Prostate gland (tissue), 2 donors: Measurements from ENCODE around the gene GPC5. TPM values are rescaled to one million over a fixed set of nuclear protein-coding genes. Genes with fewer than 3 reads are reported as not detected.

Source experiments
- DNase-seq: peaks from one replicate; pipeline ENCODE4 v3.0.0-alpha.2; 2019; ENCODE audit warnings: low spot score
- H3K27ac ChIP-seq, 2 donors: fragments of 200-600 bp; sonication (generic); 2 replicates each; pipeline ENCODE4 v1.5.1; 2017 to 2019
- H3K27me3 ChIP-seq: fragments of 200-600 bp; sonication (generic); replicated peaks from 2 replicates; pipeline ENCODE4 v1.5.1; 2019; ENCODE audit not compliant: insufficient read depth
- H3K36me3 ChIP-seq, 2 donors: fragments of 200-600 bp; sonication (generic); 1 replicate in 1 of 2; 2 replicates in 1 of 2; pipeline versions ENCODE4 v1.5.1 to v1.8.1; 2017 to 2019
- H3K4me1 ChIP-seq: fragments of 200-600 bp; sonication (generic); replicated peaks from 2 replicates; pipeline ENCODE4 v1.5.1; 2019
- H3K4me3 ChIP-seq, 2 donors: fragments of 200-600 bp; sonication (generic); 2 replicates each; pipeline ENCODE4 v1.5.1; 2017 to 2019
- H3K9me3 ChIP-seq: fragments of 200-600 bp; sonication (generic); 2 replicates; pipeline ENCODE4 v1.5.1; 2017
- POLR2A ChIP-seq: fragments of 450-650 bp; IDR thresholded peaks from one replicate; pipeline ENCODE4 v1.6.1; 2016; ENCODE audit warnings: antibody characterized with exemption, mild to moderate bottlenecking
- POLR2AphosphoS5 ChIP-seq: sonication (generic); formaldehyde crosslinking; IDR thresholded peaks from one replicate; pipeline ENCODE4 v1.6.1; 2017; ENCODE audit warnings: antibody characterized with exemption
- WGBS: methylation state at CpG from one replicate; pipeline ENCODE4 v1.1.5; 2018; 5-methylcytosine and 5-hydroxymethylcytosine counted together
- intact Hi-C: fragments of 100-400 bp; cut with DNase I; formaldehyde crosslinking; loops from one replicate; pipeline ENCODE4 v1.14.2; 2022
- total RNA-seq, 2 donors: library from RNA; depleted of rRNA; stranded (reverse); fragments of >200 nt; gene quantifications; one replicate each; pipeline ENCODE4 v1.1.0, GENCODE V29; 2016
- TF ChIP-seq, protein P1 (sequence below), 4 experiments: fragments of 200-600 bp in 2 of 4; fragments of 450-650 bp in 2 of 4; sonication (generic) in 2 of 4; IDR thresholded peaks; 1 replicate in 3 of 4; 2 replicates in 1 of 4; pipeline ENCODE4 v1.5.1; 2016 to 2019; ENCODE audit warnings: antibody characterized with exemption in 4 of 4, mild to moderate bottlenecking in 2 of 4, moderate library complexity in 2 of 4

GPC5 gene
- total RNA-seq, 2 donors from 2014 or later = 0.23 to 35.0 TPM

DNA sequence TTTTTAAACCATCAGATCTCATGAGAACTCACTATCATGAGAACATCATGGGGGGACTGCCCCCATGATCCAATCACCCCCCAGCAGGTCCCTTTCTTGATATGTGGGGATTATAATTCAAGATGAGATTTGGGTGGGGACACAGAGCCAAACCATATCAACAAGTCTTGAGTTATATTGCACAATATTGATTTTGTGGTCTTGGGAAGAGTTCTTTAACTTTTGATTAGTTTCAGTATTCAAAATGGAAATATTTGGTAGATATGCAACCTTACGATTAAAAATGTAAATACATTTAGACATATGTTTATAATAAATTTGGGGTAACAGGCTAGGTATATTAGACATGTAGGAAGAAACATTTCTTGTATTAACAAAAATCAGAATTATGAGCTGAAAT is 188.2 kb downstream of the GPC5 start:
- no peak for DNase-seq
- 96% methylated on average over 1 of the region's 1 CpG for WGBS
- intact Hi-C loops = no loop called here
- Histone ChIP-seq H3K4me1 (no peaks in the 10 kb centered on the region), H3K27ac (no peak overlapping the region), H3K9me3 (no peaks in the 10 kb centered on the region), H3K27me3 (no peaks in the 10 kb centered on the region), H3K36me3 (no peaks in the 10 kb centered on the region), H3K4me3 (no peak overlapping the region)
- TF ChIP-seq POLR2A (no peak), POLR2AphosphoS5 (no peak)
- TF ChIP-seq, protein P1, sequence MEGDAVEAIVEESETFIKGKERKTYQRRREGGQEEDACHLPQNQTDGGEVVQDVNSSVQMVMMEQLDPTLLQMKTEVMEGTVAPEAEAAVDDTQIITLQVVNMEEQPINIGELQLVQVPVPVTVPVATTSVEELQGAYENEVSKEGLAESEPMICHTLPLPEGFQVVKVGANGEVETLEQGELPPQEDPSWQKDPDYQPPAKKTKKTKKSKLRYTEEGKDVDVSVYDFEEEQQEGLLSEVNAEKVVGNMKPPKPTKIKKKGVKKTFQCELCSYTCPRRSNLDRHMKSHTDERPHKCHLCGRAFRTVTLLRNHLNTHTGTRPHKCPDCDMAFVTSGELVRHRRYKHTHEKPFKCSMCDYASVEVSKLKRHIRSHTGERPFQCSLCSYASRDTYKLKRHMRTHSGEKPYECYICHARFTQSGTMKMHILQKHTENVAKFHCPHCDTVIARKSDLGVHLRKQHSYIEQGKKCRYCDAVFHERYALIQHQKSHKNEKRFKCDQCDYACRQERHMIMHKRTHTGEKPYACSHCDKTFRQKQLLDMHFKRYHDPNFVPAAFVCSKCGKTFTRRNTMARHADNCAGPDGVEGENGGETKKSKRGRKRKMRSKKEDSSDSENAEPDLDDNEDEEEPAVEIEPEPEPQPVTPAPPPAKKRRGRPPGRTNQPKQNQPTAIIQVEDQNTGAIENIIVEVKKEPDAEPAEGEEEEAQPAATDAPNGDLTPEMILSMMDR (IDR thresholded peaks at IDR 0.05) = no peak

DNA sequence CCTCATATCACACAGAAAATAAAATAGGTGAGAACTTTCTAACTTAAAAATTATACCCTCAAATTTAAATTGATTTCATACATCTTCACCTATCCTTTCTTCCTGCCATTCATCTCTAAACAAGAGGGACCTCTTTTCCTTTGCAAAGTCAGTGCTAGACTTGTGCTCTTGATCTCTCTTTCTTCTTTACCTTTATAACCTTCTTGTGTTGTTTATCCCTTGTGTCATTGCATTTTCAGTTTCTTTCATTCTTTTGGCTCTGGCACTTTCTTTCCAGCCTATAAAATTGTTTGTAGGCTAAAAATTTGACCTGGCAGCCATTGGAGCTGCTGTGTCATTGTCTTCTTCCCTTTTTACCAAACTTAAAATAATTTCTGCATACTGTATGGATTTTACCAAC is 190.1 kb downstream of the GPC5 start:
- intact Hi-C loops = no loop called here
- TF ChIP-seq, protein P1 (IDR thresholded peaks at IDR 0.05) = no peak
- TF ChIP-seq POLR2AphosphoS5 = no peak
- no peak for TF ChIP-seq POLR2A

DNA sequence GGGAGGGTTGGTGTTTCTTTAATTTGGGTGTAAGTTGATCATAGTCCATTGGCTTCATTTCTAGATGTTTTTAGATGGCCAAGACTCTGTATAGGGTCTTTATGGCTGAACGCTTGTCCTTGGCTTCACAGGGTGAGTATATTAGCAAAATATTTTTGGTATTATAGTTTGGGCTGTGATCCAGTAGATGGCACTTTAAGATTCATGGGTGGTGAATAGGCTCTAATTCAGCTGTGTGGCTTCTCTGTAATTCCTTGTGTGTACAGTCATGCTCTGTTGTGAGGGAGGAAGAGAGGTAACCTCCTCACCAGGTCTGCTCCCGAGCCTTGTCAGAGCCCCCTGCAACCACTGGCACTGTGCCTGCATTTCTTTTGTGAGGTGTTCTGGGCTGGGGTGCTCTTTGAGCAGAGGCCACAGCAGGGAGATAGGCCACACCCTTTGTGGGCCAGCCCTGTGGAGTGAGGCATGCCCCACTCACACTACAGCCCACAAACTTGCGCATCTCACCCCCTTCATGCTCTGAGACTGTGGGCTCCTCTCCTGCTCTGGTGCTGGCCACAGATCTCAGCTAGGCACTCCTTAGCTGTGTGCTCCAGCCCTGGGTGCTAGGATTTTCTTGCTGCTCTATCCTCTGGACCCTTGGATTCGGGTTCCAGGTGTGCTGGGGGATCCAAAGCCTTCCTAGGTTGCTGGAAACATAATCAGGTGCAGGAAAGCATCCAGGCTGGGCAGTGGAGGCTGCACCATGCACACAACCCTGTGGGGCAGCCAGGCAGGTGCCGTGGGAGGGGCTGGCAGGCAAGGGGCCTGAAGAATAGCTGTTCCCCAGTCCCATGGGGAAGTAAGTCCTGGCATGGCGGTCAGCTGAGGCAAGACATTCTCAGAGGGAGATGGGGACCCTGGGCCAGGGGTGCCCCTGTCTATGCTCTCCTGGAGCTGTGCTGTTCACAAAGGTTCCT is 193.9 kb downstream of the GPC5 start:
- no peaks in the 10 kb centered on the region for H3K36me3 ChIP-seq
- no peaks in the 10 kb centered on the region for H3K27me3 ChIP-seq
- no peak overlapping the region for H3K4me3 ChIP-seq
- intact Hi-C loops = no loop called here
- DNase-seq = no peak
- WGBS = 79% methylated on average over 6 of the region's 6 CpGs
- H3K9me3 ChIP-seq = no peaks in the 10 kb centered on the region
- TF ChIP-seq POLR2A (no peak), POLR2AphosphoS5 (no peak)
- TF ChIP-seq, protein P1 (IDR thresholded peaks at IDR 0.05) = no peak
- no peak overlapping the region for H3K27ac ChIP-seq
- H3K4me1 ChIP-seq = no peaks in the 10 kb centered on the region

More for the DNA sequence above, 190.1 kb downstream of the GPC5 start:
- no peak overlapping the region for H3K27ac ChIP-seq
- no peak overlapping the region for H3K4me3 ChIP-seq
- no peaks in the 10 kb centered on the region for H3K9me3 ChIP-seq
- H3K4me1 ChIP-seq = no peaks in the 10 kb centered on the region
- no peak for DNase-seq
- H3K27me3 ChIP-seq = no peaks in the 10 kb centered on the region
- H3K36me3 ChIP-seq = no peaks in the 10 kb centered on the region

DNA sequence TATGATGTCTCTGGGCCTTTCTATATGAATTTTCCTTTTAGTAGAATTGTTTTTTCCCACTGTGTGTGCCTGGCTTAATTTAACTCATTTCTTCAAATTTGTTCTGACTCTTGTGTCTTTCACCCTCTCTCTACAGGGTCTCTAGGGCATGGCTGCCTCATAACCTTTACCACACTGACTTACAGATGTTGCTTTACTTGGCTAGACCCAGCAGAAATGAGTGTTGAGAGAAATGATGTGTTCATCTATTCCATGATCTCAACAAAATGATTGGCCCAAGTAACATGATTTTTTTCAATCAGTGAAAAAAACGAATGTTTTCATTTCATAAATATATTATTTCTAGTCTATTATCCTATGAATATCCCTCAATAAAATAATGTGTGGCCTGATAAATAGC is 195.0 kb downstream of the GPC5 start:
- intact Hi-C loops = no loop called here
- H3K9me3 ChIP-seq = no peaks in the 10 kb centered on the region
- no peak overlapping the region for H3K27ac ChIP-seq
- H3K4me3 ChIP-seq = no peak overlapping the region
- H3K4me1 ChIP-seq = no peaks in the 10 kb centered on the region
- no peaks in the 10 kb centered on the region for H3K36me3 ChIP-seq
- no peak for DNase-seq
- H3K27me3 ChIP-seq = no peaks in the 10 kb centered on the region
- WGBS = 78% methylated on average over 1 of the region's 1 CpG
- TF ChIP-seq POLR2AphosphoS5 = no peak
- no peak for TF ChIP-seq POLR2A
- TF ChIP-seq, protein P1 (IDR thresholded peaks at IDR 0.05) = no peak

DNA sequence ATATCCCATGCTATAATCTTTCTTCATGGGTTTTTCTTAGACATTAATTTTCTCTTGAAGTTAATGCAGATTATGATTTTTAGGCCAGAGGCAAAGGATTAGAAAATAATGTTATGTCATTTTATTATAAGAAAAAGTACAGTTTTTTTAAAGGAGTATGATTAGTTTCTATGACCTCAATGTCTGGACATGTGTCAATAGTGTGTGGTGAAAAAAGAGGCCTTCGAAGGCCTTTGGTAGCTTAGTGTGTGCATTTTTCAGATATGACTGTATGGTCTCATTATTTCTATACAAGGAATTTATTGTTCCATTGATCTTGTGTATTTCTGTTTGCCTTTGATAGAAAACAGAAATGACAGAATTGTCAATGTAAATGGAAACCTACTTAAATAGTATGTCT is 195.6 kb downstream of the GPC5 start:
- no peaks in the 10 kb centered on the region for H3K4me1 ChIP-seq
- TF ChIP-seq, protein P1 (IDR thresholded peaks at IDR 0.05) = no peak
- TF ChIP-seq POLR2A (no peak), POLR2AphosphoS5 (no peak)
- H3K9me3 ChIP-seq = no peaks in the 10 kb centered on the region
- H3K36me3 ChIP-seq = no peaks in the 10 kb centered on the region
- intact Hi-C loops = no loop called here
- no peaks in the 10 kb centered on the region for H3K27me3 ChIP-seq
- DNase-seq = no peak
- 77% methylated on average over 1 of the region's 1 CpG for WGBS
- no peak overlapping the region for H3K4me3 ChIP-seq
- no peak overlapping the region for H3K27ac ChIP-seq
